ENCODE measurements around the gene SAMD4B.

SAMD4B gene

GRCh38 chr19:39409208-39410016, 67.2 kb downstream of the SAMD4B start:
- DNase-seq (ENCODE audit: low read depth): peak; percentile 74

GRCh38 chr19:39410017-39410830, 68.0 kb downstream of the SAMD4B start:
- peak; percentile 68 for DNase-seq (ENCODE audit: low read depth)

GRCh38 chr19:39410831-39411080, 68.5 kb downstream of the SAMD4B start:
- no peak for DNase-seq (ENCODE audit: low read depth)

- peak; percentile 52 for DNase-seq (ENCODE audit: low read depth)
Observed at GRCh38 chr19:39411081-39411831, 69.0 kb downstream of the SAMD4B start.

- DNase-seq (ENCODE audit: low read depth): peak; percentile 94
Observed at GRCh38 chr19:39411832-39412099, 69.5 kb downstream of the SAMD4B start.

- DNase-seq (ENCODE audit: low read depth): peak; percentile 100
Observed at GRCh38 chr19:39412100-39412866, 70.1 kb downstream of the SAMD4B start, which contains the start of gene PLEKHG2. Gene PLEKHG2 (plus strand): TSS chr19:39412669. CDS start chr19:39414087, 1,418 bp downstream.

GRCh38 chr19:39412867-39413271, 70.6 kb downstream of the SAMD4B start:
- no peak for DNase-seq (ENCODE audit: low read depth)

GRCh38 chr19:39413272-39413910, 71.2 kb downstream of the SAMD4B start:
- peak; percentile 64 for DNase-seq (ENCODE audit: low read depth)

- peak; percentile 41 for DNase-seq (ENCODE audit: low read depth)
Observed at GRCh38 chr19:39413911-39414608, 71.8 kb downstream of the SAMD4B start.

- no peak for DNase-seq (ENCODE audit: low read depth)
Observed at GRCh38 chr19:39415111-39416046, 73.2 kb downstream of the SAMD4B start.

GRCh38 chr19:39416152-39417120, 74.2 kb downstream of the SAMD4B start:
- DNase-seq (ENCODE audit: low read depth): no peak

GRCh38 chr19:39417463-39418181, 75.4 kb downstream of the SAMD4B start:
- DNase-seq (ENCODE audit: low read depth): no peak

GRCh38 chr19:39419003-39419402, 76.8 kb downstream of the SAMD4B start:
- no peak for DNase-seq (ENCODE audit: low read depth)

- DNase-seq (ENCODE audit: low read depth): no peak
Observed at GRCh38 chr19:39420769-39421168, 78.5 kb downstream of the SAMD4B start.

GRCh38 chr19:39422020-39422419, 79.8 kb downstream of the SAMD4B start:
- DNase-seq (ENCODE audit: low read depth): no peak

GRCh38 chr19:39423258-39424086, 81.3 kb downstream of the SAMD4B start:
- no peak for DNase-seq (ENCODE audit: low read depth)

GRCh38 chr19:39424934-39425333, 82.7 kb downstream of the SAMD4B start:
- no peak for DNase-seq (ENCODE audit: low read depth)
